ENCODE measurements around the gene GIPC1.

GRCh38 chr19:14494910-14495671, 836 bp downstream of the GIPC1 start:
- TF ChIP-seq, protein P1, sequence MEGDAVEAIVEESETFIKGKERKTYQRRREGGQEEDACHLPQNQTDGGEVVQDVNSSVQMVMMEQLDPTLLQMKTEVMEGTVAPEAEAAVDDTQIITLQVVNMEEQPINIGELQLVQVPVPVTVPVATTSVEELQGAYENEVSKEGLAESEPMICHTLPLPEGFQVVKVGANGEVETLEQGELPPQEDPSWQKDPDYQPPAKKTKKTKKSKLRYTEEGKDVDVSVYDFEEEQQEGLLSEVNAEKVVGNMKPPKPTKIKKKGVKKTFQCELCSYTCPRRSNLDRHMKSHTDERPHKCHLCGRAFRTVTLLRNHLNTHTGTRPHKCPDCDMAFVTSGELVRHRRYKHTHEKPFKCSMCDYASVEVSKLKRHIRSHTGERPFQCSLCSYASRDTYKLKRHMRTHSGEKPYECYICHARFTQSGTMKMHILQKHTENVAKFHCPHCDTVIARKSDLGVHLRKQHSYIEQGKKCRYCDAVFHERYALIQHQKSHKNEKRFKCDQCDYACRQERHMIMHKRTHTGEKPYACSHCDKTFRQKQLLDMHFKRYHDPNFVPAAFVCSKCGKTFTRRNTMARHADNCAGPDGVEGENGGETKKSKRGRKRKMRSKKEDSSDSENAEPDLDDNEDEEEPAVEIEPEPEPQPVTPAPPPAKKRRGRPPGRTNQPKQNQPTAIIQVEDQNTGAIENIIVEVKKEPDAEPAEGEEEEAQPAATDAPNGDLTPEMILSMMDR (conservative IDR thresholded peaks at IDR 0.05 in 1 of 2, IDR thresholded peaks at IDR 0.05 in 1 of 2; ENCODE audit: extremely low read depth in 1 of 2, insufficient read depth in 1 of 2, low read depth in 1 of 2, low read length in 2 of 2): no peak
- no peak for TF ChIP-seq EZH2 (IDR thresholded peaks at IDR 0.05; ENCODE audit: borderline replicate concordance, low read length)
